ENCODE measurements around the gene VPS35L.
"Not testable (repeated sequence)": the region's sequence is repeated elsewhere in the genome, so short reads cannot be mapped to it uniquely, and the experiment has no call there.

The VPS35L gene

GRCh38 chr16:19654147-19654546 is 98.6 kb downstream of the VPS35L start:
- DNase-seq (ENCODE audit: low read depth), result no peak

- DNase-seq (ENCODE audit: low read depth), result no peak
These were observed 99.8 kb downstream of the VPS35L start for GRCh38 chr16:19655242-19655777.

GRCh38 chr16:19657831-19658230 is 102.3 kb downstream of the VPS35L start:
- no peak for DNase-seq (ENCODE audit: low read depth)

GRCh38 chr16:19659554-19659953 is 104.1 kb downstream of the VPS35L start:
- no peak for DNase-seq (ENCODE audit: low read depth)

GRCh38 chr16:19660432-19660831 is 104.9 kb downstream of the VPS35L start:
- DNase-seq (ENCODE audit: low read depth), result no peak

- DNase-seq (ENCODE audit: low read depth), result no peak
These were observed 106.8 kb downstream of the VPS35L start for GRCh38 chr16:19662351-19662750.

- DNase-seq (ENCODE audit: low read depth), result no peak
These were observed 108.7 kb downstream of the VPS35L start for GRCh38 chr16:19664166-19664565.

- not testable (repeated sequence) for DNase-seq (ENCODE audit: low read depth)
These were observed 109.8 kb downstream of the VPS35L start for GRCh38 chr16:19665313-19665712.

- DNase-seq (ENCODE audit: low read depth), result no peak
These were observed 111.0 kb downstream of the VPS35L start for GRCh38 chr16:19666477-19666876.

GRCh38 chr16:19672378-19672777 is 116.9 kb downstream of the VPS35L start:
- no peak for DNase-seq (ENCODE audit: low read depth)

GRCh38 chr16:19674485-19674884 is 119.0 kb downstream of the VPS35L start:
- no peak for DNase-seq (ENCODE audit: low read depth)

- DNase-seq (ENCODE audit: low read depth), result no peak
These were observed 121.9 kb downstream of the VPS35L start for GRCh38 chr16:19677402-19677801.

- DNase-seq (ENCODE audit: low read depth), result no peak
These were observed 123.3 kb downstream of the VPS35L start for GRCh38 chr16:19678804-19679203.

- DNase-seq (ENCODE audit: low read depth), result not testable (repeated sequence)
These were observed 123.8 kb downstream of the VPS35L start for GRCh38 chr16:19679281-19679680.

- no peak for DNase-seq (ENCODE audit: low read depth)
These were observed 125.4 kb downstream of the VPS35L start for GRCh38 chr16:19680881-19681340.

- DNase-seq (ENCODE audit: low read depth), result no peak
These were observed 126.1 kb downstream of the VPS35L start for GRCh38 chr16:19681637-19682036.

- no peak for DNase-seq (ENCODE audit: low read depth)
These were observed 128.1 kb downstream of the VPS35L start for GRCh38 chr16:19683453-19684236.

GRCh38 chr16:19685176-19685575 is 129.7 kb downstream of the VPS35L start:
- DNase-seq (ENCODE audit: low read depth), result no peak

- DNase-seq (ENCODE audit: low read depth), result no peak
These were observed 131.8 kb downstream of the VPS35L start for GRCh38 chr16:19687279-19687678.

GRCh38 chr16:19688396-19689024 is 133.0 kb downstream of the VPS35L start:
- no peak for DNase-seq (ENCODE audit: low read depth)

GRCh38 chr16:19689342-19689741 is 133.8 kb downstream of the VPS35L start:
- no peak for DNase-seq (ENCODE audit: low read depth)

GRCh38 chr16:19690196-19690595 is 134.7 kb downstream of the VPS35L start:
- no peak for DNase-seq (ENCODE audit: low read depth)

- DNase-seq (ENCODE audit: low read depth), result no peak
These were observed 135.7 kb downstream of the VPS35L start for GRCh38 chr16:19691161-19691711.

Measured in GM04503 (cell line).